Measurements from ENCODE around the gene LYPLA2.

- peak; percentile 74 to 88 (median 84) for TF ChIP-seq CTCF (IDR thresholded peaks at IDR 0.05)
- TF ChIP-seq POLR2A (IDR thresholded peaks at IDR 0.05): no peak
- no peak for TF ChIP-seq POLR2AphosphoS5 (IDR thresholded peaks at IDR 0.05; ENCODE audit: insufficient read depth in 1 of 2, low read depth in 1 of 2)
Measured at GRCh38 chr1:23772049-23772853, 18.7 kb upstream of the LYPLA2 start.
